ENCODE measurements around the gene ZCCHC10.

GRCh38 chr5:133063965-133064364 lies 37.6 kb upstream of the ZCCHC10 start:
- no peak for TF ChIP-seq CTCF (IDR thresholded peaks at IDR 0.05; ENCODE audit: insufficient read depth, low read length)
- no peak for TF ChIP-seq POLR2AphosphoS5 (IDR thresholded peaks at IDR 0.05; ENCODE audit: low read depth)
- no peak for TF ChIP-seq REST (IDR thresholded peaks at IDR 0.05; ENCODE audit: insufficient replicate concordance, low read depth)
- no peak for TF ChIP-seq GABPA (IDR thresholded peaks at IDR 0.05; ENCODE audit: low read depth)

Data from HL-60 (cell line).